Panc1 (cell line): ENCODE results near the gene ZNF792. TPM values are rescaled to one million over a fixed set of nuclear protein-coding genes. Genes with fewer than 3 reads are reported as not detected.
"Not testable (repeated sequence)": the region's sequence is repeated elsewhere in the genome, so short reads cannot be mapped to it uniquely, and the experiment has no call there.

Experiments
- ATAC-seq: fragments of 200-7000 bp; cut with Tn5 transposase; 2 replicates; pipeline ENCODE4 v1.9.1; 2020; ENCODE audit warnings: mild to moderate bottlenecking, moderate library complexity
- BruUV-seq: library from RNA; stranded (reverse); fragments of 400-500 nt; replicated peaks from 2 replicates; lab custom pipeline; 2021; lab: Mats Ljungman, UMichigan
- CTCF ChIA-PET: fragments of 300-600 bp; sonication (Branson Sonifier 250); formaldehyde crosslinking; loops from one replicate; lab custom pipeline; 2022; ENCODE audit warnings: antibody characterized with exemption; lab: Charles Lee
- POLR2A ChIA-PET: fragments of 300-600 bp; sonication (Branson Sonifier 250); formaldehyde crosslinking; loops from one replicate; lab custom pipeline; 2022; ENCODE audit warnings: antibody characterized with exemption; lab: Charles Lee
- DNase-seq: peaks from one replicate; pipeline ENCODE4 v3.0.0-alpha.2; 2010; ENCODE audit warnings: low read depth, low spot score
- H3K27ac ChIP-seq: 2 replicates; pipeline ENCODE4 v1.5.1; 2011; ENCODE audit warnings: mild to moderate bottlenecking, low read length, inconsistent platforms
- H3K27me3 ChIP-seq: fragments of 200-500 bp; sonication (Bioruptor generic); 2 replicates; pipeline ENCODE4 v1.6.0; 2014; ENCODE audit warnings: low read length, inconsistent platforms; ENCODE audit not compliant: control insufficient read depth, insufficient read depth
- H3K36me3 ChIP-seq: fragments of 200-500 bp; sonication (Bioruptor generic); 2 replicates; pipeline ENCODE4 v1.5.1; 2014; ENCODE audit warnings: inconsistent platforms, mild to moderate bottlenecking, low read length, moderate library complexity; ENCODE audit not compliant: control insufficient read depth, insufficient read depth
- H3K4me1 ChIP-seq: 2 replicates; pipeline ENCODE4 v1.5.1; 2011; ENCODE audit warnings: inconsistent platforms, mild to moderate bottlenecking, low read length, moderate library complexity; ENCODE audit not compliant: control insufficient read depth, insufficient read depth
- H3K4me3 ChIP-seq, 2 experiments: 2 replicates each; pipeline ENCODE4 v1.5.1; 2011 to 2012; ENCODE audit warnings: low read depth in 2 of 2, low read length in 2 of 2, mild to moderate bottlenecking in 2 of 2, inconsistent platforms in 1 of 2, moderate library complexity in 1 of 2
- H3K9me3 ChIP-seq: fragments of 200-500 bp; sonication (Bioruptor generic); 2 replicates; pipeline ENCODE4 v1.5.1; 2014; ENCODE audit warnings: low read depth, mild to moderate bottlenecking, inconsistent platforms, low read length, moderate library complexity; ENCODE audit not compliant: control insufficient read depth, insufficient read depth
- POLR2AphosphoS5 ChIP-seq: IDR thresholded peaks from 2 replicates; pipeline ENCODE4 v1.6.1; 2012; ENCODE audit warnings: mild to moderate bottlenecking, low read depth, low read length, moderate library complexity
- REST ChIP-seq, 2 experiments: IDR thresholded peaks; 2 replicates each; pipeline ENCODE4 v1.6.1; 2011 to 2012; ENCODE audit warnings: low read depth in 2 of 2, control low read depth in 1 of 2, low read length in 1 of 2, mild to moderate bottlenecking in 1 of 2, moderate library complexity in 1 of 2; ENCODE audit not compliant: insufficient read depth in 1 of 2
- SIN3A ChIP-seq: IDR thresholded peaks from 2 replicates; pipeline ENCODE4 v1.6.1; 2012; ENCODE audit warnings: low read depth, mild to moderate bottlenecking, low read length, moderate library complexity, borderline replicate concordance; ENCODE audit not compliant: insufficient read depth
- TCF7L2 ChIP-seq: IDR thresholded peaks from 2 replicates; pipeline ENCODE4 v1.6.1; 2011; ENCODE audit warnings: mild to moderate bottlenecking, low read depth, low read length, inconsistent platforms
- in situ Hi-C: cut with HindIII; loops from 2 replicates; pipeline ENCODE4 v1.10.0; 2016; ENCODE audit warnings: low sequenced_read_pairs, low pct_unique_long_range_greater_than_20kb
- intact Hi-C: fragments of 100-400 bp; cut with micrococcal nuclease; formaldehyde crosslinking; loops from one replicate; pipeline ENCODE4 v1.10.0; 2022; ENCODE audit not compliant: unreplicated experiment
- total RNA-seq: library from RNA; stranded (reverse); gene quantifications from one replicate; pipeline ENCODE4 v1.2.1, GENCODE V29; 2021; ENCODE audit not compliant: unreplicated experiment
- TF ChIP-seq, protein P1 (sequence below): fragments of 450-650 bp; IDR thresholded peaks from 2 replicates; pipeline ENCODE4 v1.5.1; 2017; ENCODE audit warnings: mild to moderate bottlenecking

ZNF792 gene
- total RNA-seq, 1 experiment from 2014 or later: 1.8 TPM

DNA sequence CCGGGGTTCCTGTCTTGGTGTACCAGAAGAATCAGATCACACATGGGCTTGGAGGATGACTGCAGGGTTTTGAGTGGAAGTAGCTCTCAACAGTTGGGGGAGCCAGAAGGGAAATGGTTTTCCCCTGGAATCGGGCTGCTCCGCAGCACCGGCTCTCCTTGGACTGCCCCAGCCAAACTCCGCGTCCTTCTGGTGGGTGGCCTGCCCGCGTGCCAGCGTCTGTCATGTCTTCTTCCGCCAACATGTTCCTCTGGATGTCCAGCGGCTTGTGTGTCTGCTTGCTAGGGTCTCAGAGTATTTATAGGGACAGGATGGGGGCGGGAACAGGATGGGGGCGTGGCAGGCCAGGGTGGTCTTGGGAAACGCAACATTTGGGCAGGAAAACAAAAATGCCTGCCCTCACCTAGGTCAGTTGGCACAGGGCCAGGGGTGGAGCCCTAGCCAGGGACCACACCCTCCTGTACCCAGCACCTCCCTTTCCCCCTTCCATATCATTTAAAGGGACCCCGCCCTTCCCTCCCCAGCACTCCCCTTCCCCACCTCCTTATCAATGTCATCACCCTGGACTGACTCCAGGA, 38.7 kb downstream of the ZNF792 start:
- in situ Hi-C loops: no loop called here
- Histone ChIP-seq H3K4me3 (no peak overlapping the region), H3K27me3 (peaks cover 8% of the 10 kb centered on the region; the same call in 1 of the 2 replicates), H3K36me3 (no peaks in the 10 kb centered on the region), H3K27ac (no peak overlapping the region), H3K9me3 (no peaks in the 10 kb centered on the region), H3K4me1 (0 out of 2 replicates have a peak, but pooled peaks cover 5% of the 10 kb centered on the region)
- ChIA-PET CTCF (interaction anchor here (0.6 kb wide), 1 partner anchor 116 kb away, joined by 3 read pairs; no protein-coding TSS in a partner anchor), POLR2A (no interaction called here)
- DNase-seq (no peak), ATAC-seq (no peak)
- TF ChIP-seq, protein P1, sequence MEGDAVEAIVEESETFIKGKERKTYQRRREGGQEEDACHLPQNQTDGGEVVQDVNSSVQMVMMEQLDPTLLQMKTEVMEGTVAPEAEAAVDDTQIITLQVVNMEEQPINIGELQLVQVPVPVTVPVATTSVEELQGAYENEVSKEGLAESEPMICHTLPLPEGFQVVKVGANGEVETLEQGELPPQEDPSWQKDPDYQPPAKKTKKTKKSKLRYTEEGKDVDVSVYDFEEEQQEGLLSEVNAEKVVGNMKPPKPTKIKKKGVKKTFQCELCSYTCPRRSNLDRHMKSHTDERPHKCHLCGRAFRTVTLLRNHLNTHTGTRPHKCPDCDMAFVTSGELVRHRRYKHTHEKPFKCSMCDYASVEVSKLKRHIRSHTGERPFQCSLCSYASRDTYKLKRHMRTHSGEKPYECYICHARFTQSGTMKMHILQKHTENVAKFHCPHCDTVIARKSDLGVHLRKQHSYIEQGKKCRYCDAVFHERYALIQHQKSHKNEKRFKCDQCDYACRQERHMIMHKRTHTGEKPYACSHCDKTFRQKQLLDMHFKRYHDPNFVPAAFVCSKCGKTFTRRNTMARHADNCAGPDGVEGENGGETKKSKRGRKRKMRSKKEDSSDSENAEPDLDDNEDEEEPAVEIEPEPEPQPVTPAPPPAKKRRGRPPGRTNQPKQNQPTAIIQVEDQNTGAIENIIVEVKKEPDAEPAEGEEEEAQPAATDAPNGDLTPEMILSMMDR: no peak
- TF ChIP-seq TCF7L2 (no peak), POLR2AphosphoS5 (no peak), SIN3A (no peak), REST (IDR thresholded peaks at IDR 0.05; ENCODE audit: insufficient read depth in 1 of 2, low read depth in 2 of 2, low read length in 1 of 2) (no peak)
- intact Hi-C loops: no loop called here
- no TSS peak for BruUV-seq

- peaks cover 17% of the 10 kb centered on the region for H3K9me3 ChIP-seq
- H3K4me3 ChIP-seq, in situ Hi-C loops, H3K27me3 ChIP-seq, ATAC-seq, DNase-seq, BruUV-seq, H3K27ac ChIP-seq, intact Hi-C loops, H3K4me1 ChIP-seq, POLR2A ChIA-PET, CTCF ChIA-PET, H3K36me3 ChIP-seq: not testable (repeated sequence)
Observed at GRCh38 chr19:34920090-34920786, 43.8 kb downstream of the ZNF792 start.

GRCh38 chr19:34918190-34918589, 45.8 kb downstream of the ZNF792 start:
- Histone ChIP-seq H3K27me3 (peaks cover 1% of the 10 kb centered on the region; the same call in 1 of the 2 replicates), H3K27ac (no peak overlapping the region), H3K4me3 (no peak overlapping the region), H3K9me3 (peaks cover 17% of the 10 kb centered on the region), H3K36me3 (no peaks in the 10 kb centered on the region), H3K4me1 (no peaks in the 10 kb centered on the region)
- DNase-seq (no peak), ATAC-seq (no peak)
- ChIA-PET POLR2A (no interaction called here), CTCF (interaction anchor here (0.6 kb wide), 1 partner anchor 1029 kb away, joined by 4 read pairs; no protein-coding TSS in a partner anchor)
- BruUV-seq: no TSS peak
- intact Hi-C loops (no loop called here), in situ Hi-C loops (no loop called here)
- TF ChIP-seq REST (IDR thresholded peaks at IDR 0.05; ENCODE audit: insufficient read depth in 1 of 2, low read depth in 2 of 2, low read length in 1 of 2) (no peak), POLR2AphosphoS5 (no peak), TCF7L2 (no peak), SIN3A (no peak)
- TF ChIP-seq, protein P1: no peak
